K562 (cell line): ENCODE data around the gene ADRA2B. TPM values are rescaled to one million over a fixed set of nuclear protein-coding genes. Genes with fewer than 3 reads are reported as not detected.
A peak's percentile ranks its signal among the peaks of the same experiment; 100 is the strongest.

Source experiments
- ATAC-seq: fragments of 200-7000 bp; cut with Tn5 transposase; 3 replicates; pipeline ENCODE4 v1.9.1; 2020; ENCODE audit warnings: moderate library complexity
- BruUV-seq: library from RNA; stranded (reverse); fragments of 400-500 nt; replicated peaks from 2 replicates; lab custom pipeline; 2021; lab: Mats Ljungman, UMichigan
- CTCF ChIA-PET: fragments of 300-600 bp; formaldehyde crosslinking; extraction: SDS; loops from one replicate; lab custom pipeline; 2021; ENCODE audit warnings: low intra/inter-chr PET ratio; lab: Yijun Ruan, JAX
- POLR2A ChIA-PET: fragments of 300-600, 350-650 bp; sonication (Branson Sonifier 250); formaldehyde crosslinking; extraction: SDS; loops from one replicate; lab custom pipeline; 2021; ENCODE audit warnings: antibody characterized with exemption, inconsistent platforms; lab: Yijun Ruan, JAX
- DNase-seq, 4 experiments: peaks; one replicate each; pipeline versions ENCODE4 v3.0.0 to v3.0.0-alpha.2; 2011 to 2018; ENCODE audit warnings: low spot score in 3 of 4, mixed read lengths in 3 of 4; ENCODE audit errors: extremely low read depth in 1 of 4
- FAIRE-seq: peaks from 2 replicates; lab custom pipeline; 2011; peaks lifted over from hg19 to GRCh38; lab: Jason Lieb, UNC
- H2AFZ ChIP-seq: 2 replicates; pipeline ENCODE4 v1.6.0; 2011; ENCODE audit warnings: low read depth, low read length, control low read depth, inconsistent platforms
- H3K27ac ChIP-seq: fragments of 200-600 bp; 3 replicates; pipeline ENCODE4 v1.8.0; 2011; ENCODE audit warnings: low read depth, mild to moderate bottlenecking, control low read depth, inconsistent platforms, low read length, moderate library complexity, mixed read lengths; ENCODE audit errors: extremely low read depth
- H3K27me3 ChIP-seq, 2 experiments: fragments of 300-600 bp in 1 of 2; 2 replicates in 1 of 2; 3 replicates in 1 of 2; pipeline versions ENCODE4 v1.6.0 to v1.8.0; 2011; ENCODE audit warnings: inconsistent platforms in 2 of 2, low read length in 2 of 2, mild to moderate bottlenecking in 1 of 2, mixed read lengths in 1 of 2, moderate library complexity in 1 of 2; ENCODE audit not compliant: control insufficient read depth in 2 of 2, insufficient read depth in 2 of 2
- H3K36me3 ChIP-seq: fragments of 300-600 bp; 3 replicates; pipeline ENCODE4 v1.8.0; 2011; ENCODE audit warnings: mild to moderate bottlenecking, low read length, inconsistent platforms; ENCODE audit not compliant: control insufficient read depth, insufficient read depth
- H3K4me1 ChIP-seq, 2 experiments: fragments of 200-600 bp in 1 of 2; replicated peaks in 1 of 2; 2 replicates in 1 of 2; 3 replicates in 1 of 2; pipeline versions ENCODE4 v1.5.1 to v1.8.0; 2011; ENCODE audit warnings: inconsistent platforms in 2 of 2, low read length in 2 of 2, mild to moderate bottlenecking in 1 of 2, mixed read lengths in 1 of 2, moderate library complexity in 1 of 2; ENCODE audit not compliant: control insufficient read depth in 2 of 2, insufficient read depth in 2 of 2
- H3K4me2 ChIP-seq: 2 replicates; pipeline ENCODE4 v1.6.1; 2011; ENCODE audit warnings: low read length, control low read depth, inconsistent platforms, mixed read lengths; ENCODE audit not compliant: insufficient read depth
- H3K4me3 ChIP-seq: fragments of 200-600 bp; sonication (generic), shearing (Covaris generic); 2 replicates; pipeline ENCODE4 v1.5.1; 2016; ENCODE audit warnings: control low read depth, inconsistent platforms
- H3K79me2 ChIP-seq: fragments of 200-600 bp; 3 replicates; pipeline ENCODE4 v1.8.0; 2011; ENCODE audit warnings: low read length, inconsistent platforms; ENCODE audit not compliant: control insufficient read depth, insufficient read depth
- H3K9ac ChIP-seq, 2 experiments: 2 replicates each; pipeline versions ENCODE4 v1.6.0 to v1.6.1; 2011; ENCODE audit warnings: low read depth in 2 of 2, low read length in 2 of 2, control low read depth in 1 of 2, inconsistent platforms in 1 of 2, mild to moderate bottlenecking in 1 of 2, mixed read lengths in 1 of 2; ENCODE audit not compliant: insufficient read depth in 1 of 2
- H3K9me1 ChIP-seq: one replicate; pipeline ENCODE4 v1.6.0; 2011; ENCODE audit warnings: inconsistent platforms, mild to moderate bottlenecking, low read length, moderate library complexity; ENCODE audit not compliant: control insufficient read depth, insufficient read depth
- H3K9me3 ChIP-seq: replicated peaks from 2 replicates; pipeline ENCODE4 v1.5.1; 2011; ENCODE audit warnings: low read depth, low read length, inconsistent platforms; ENCODE audit not compliant: control insufficient read depth, insufficient read depth
- H4K20me1 ChIP-seq: replicated peaks from 2 replicates; pipeline ENCODE4 v1.6.1; 2011; ENCODE audit warnings: low read length, inconsistent platforms, mixed read lengths; ENCODE audit not compliant: control insufficient read depth, insufficient read depth
- BCOR ChIP-seq: fragments of 450-650 bp; IDR thresholded peaks from 2 replicates; pipeline ENCODE4 v1.6.1; 2016
- KDM1A ChIP-seq, 2 experiments: fragments of 450-650 bp; IDR thresholded peaks; 2 replicates each; pipeline ENCODE4 v1.6.1; 2016; ENCODE audit warnings: mild to moderate bottlenecking in 2 of 2
- RBM25 ChIP-seq: fragments of 200-400 bp; formaldehyde crosslinking; IDR thresholded peaks from 2 replicates; pipeline ENCODE4 v1.6.1; 2018; ENCODE audit warnings: low read length, low read depth, moderate library complexity; ENCODE audit not compliant: severe bottlenecking
- SRSF1 ChIP-seq: fragments of 200-400 bp; formaldehyde crosslinking; IDR thresholded peaks from 2 replicates; pipeline ENCODE4 v1.6.1; 2017; ENCODE audit warnings: mild to moderate bottlenecking, low read depth, low read length, moderate library complexity
- ZFP36 ChIP-seq: fragments of 150-350 bp; IDR thresholded peaks from 2 replicates; pipeline ENCODE4 v1.6.1; 2018; ENCODE audit warnings: low read length, low read depth; ENCODE audit not compliant: partially characterized antibody
- WGBS: fragments of 100-300 bp; shearing (Covaris generic); methylation state at CpG from one replicate; pipeline ENCODE4 v1.1.6; 2016; ENCODE audit warnings: low coverage, mixed read lengths; ENCODE audit not compliant: insufficient coverage; ENCODE audit errors: missing lambda C conversion rate; 5-methylcytosine and 5-hydroxymethylcytosine counted together
- in situ Hi-C: fragments of 300-500 bp; cut with MboI; formaldehyde crosslinking; loops from 4 replicates; pipeline ENCODE4 v1.15.0; 2018; ENCODE audit warnings: inconsistent platforms, mixed read lengths
- intact Hi-C: fragments of 100-400 bp; cut with micrococcal nuclease; formaldehyde crosslinking; loops from 2 replicates; pipeline ENCODE4 v1.14.2; 2022
- polyA plus RNA-seq, 8 experiments: library from polyadenylated mRNA; depleted of rRNA in 4 of 8; stranded (reverse) in 5 of 8; unstranded in 3 of 8; fragments of >200 nt; fragmentation: Nextera tagmentation in 2 of 8; fragmentation: Illumina TruSeq in 1 of 8; extraction: Ambion mirVana in 2 of 8; extraction: Trizol in 1 of 8; gene quantifications; 2 replicates each; pipeline versions ENCODE4 v1.2.1 to v1.2.3, GENCODE V29; 2011 to 2014; ENCODE audit warnings: inconsistent platforms in 1 of 8, missing spikeins in 1 of 8
- total RNA-seq, 7 experiments: library from RNA; depleted of rRNA in 6 of 7; stranded (reverse); fragments of >200 nt in 6 of 7; fragmentation: Illumina TruSeq in 2 of 7; extraction: Trizol in 2 of 7; gene quantifications; 2 replicates each; pipeline versions ENCODE4 v1.2.1 to v1.2.3, GENCODE V29; 2011 to 2021; ENCODE audit warnings: low replicate concordance in 1 of 7
- TF ChIP-seq, protein P1 (sequence below): fragments of 450-650 bp; IDR thresholded peaks from 2 replicates; pipeline ENCODE4 v1.6.1; 2016; ENCODE audit warnings: borderline replicate concordance

ADRA2B gene
- total and polyA plus RNA-seq, 9 of the 15 experiments (the other 6 are each of a cell fraction or from before 2014, with no cell fraction given): not detected

GRCh38 chr2:96100893-96101304 is 15.5 kb downstream of the ADRA2B start:
- Histone ChIP-seq H3K36me3 (no peaks in the 10 kb centered on the region), H3K27ac (no peak overlapping the region), H3K79me2 (no peaks in the 10 kb centered on the region), H3K9me3 (no peaks in the 10 kb centered on the region), H3K9me1 (no peaks in the 10 kb centered on the region), H3K4me2 (no peak overlapping the region), H3K27me3 (peaks cover 0 to 26% of the 10 kb centered on the region in 2 experiments; a peak in 3 of 5 replicates), H2AFZ (no peak overlapping the region), H4K20me1 (peaks cover 3% of the 10 kb centered on the region; the same call in 1 of the 2 replicates), H3K4me1 (peaks cover 0 to 8% of the 10 kb centered on the region in 2 experiments; a peak in 1 of 5 replicates), H3K4me3 (no peak overlapping the region), H3K9ac (no peak overlapping the region)
- FAIRE-seq: no peak
- WGBS: 2% methylated on average over 3 of the region's 3 CpGs
- no peak for ATAC-seq
- in situ Hi-C loops: no loop called here
- intact Hi-C loops: no loop called here
- peak; percentile 70 for TF ChIP-seq ZFP36
- TF ChIP-seq, protein P1, sequence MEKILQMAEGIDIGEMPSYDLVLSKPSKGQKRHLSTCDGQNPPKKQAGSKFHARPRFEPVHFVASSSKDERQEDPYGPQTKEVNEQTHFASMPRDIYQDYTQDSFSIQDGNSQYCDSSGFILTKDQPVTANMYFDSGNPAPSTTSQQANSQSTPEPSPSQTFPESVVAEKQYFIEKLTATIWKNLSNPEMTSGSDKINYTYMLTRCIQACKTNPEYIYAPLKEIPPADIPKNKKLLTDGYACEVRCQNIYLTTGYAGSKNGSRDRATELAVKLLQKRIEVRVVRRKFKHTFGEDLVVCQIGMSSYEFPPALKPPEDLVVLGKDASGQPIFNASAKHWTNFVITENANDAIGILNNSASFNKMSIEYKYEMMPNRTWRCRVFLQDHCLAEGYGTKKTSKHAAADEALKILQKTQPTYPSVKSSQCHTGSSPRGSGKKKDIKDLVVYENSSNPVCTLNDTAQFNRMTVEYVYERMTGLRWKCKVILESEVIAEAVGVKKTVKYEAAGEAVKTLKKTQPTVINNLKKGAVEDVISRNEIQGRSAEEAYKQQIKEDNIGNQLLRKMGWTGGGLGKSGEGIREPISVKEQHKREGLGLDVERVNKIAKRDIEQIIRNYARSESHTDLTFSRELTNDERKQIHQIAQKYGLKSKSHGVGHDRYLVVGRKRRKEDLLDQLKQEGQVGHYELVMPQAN: no peak
- TF ChIP-seq RBM25: peak; percentile 57
- peak; percentile 84 for TF ChIP-seq BCOR
- TF ChIP-seq KDM1A (IDR thresholded peaks at IDR 0.05): peak; percentile 58 to 61; a peak in 3 of 4 replicates
- no peak for TF ChIP-seq SRSF1
- BruUV-seq: no TSS peak
- ChIA-PET POLR2A (interaction anchor here (0.5 to 1.6 kb wide), 2 partner anchors 8 to 42 kb away, joined by 3 to 6 read pairs; no protein-coding TSS in a partner anchor), CTCF (no interaction called here)
- DNase-seq: no peak
